GM12892 (cell line): ENCODE results near the gene YARS2.

ENCODE experiments used
- POLR2AphosphoS5 ChIP-seq: IDR thresholded peaks from 2 replicates; pipeline ENCODE4 v1.6.1; 2011; ENCODE audit warnings: low read depth, low read length, control low read depth
- TAF1 ChIP-seq: IDR thresholded peaks from 2 replicates; pipeline ENCODE4 v1.6.1; 2011; ENCODE audit warnings: low read depth, mild to moderate bottlenecking, control low read depth, low read length, borderline replicate concordance

DNA sequence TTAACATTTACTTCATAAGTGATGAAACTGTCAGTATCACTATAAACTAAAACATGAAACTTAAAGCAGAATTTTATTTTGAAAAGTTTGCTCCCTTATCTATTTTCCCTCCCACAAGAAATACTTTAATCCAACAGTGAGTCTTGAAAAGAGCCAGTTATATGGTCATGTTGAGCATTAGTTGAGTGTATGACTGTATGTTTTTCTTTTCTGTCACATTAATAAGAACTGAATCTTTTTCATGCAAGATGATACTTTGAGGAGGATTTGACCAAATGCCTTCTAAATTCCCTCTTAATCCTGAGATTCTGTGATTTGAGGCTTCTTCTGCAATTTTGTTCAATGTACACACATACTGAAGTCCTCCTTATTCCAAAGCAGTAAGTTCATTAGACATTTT, 33.7 kb upstream of the YARS2 start:
- TF ChIP-seq POLR2AphosphoS5 (no peak), TAF1 (no peak)
